Measurements from ENCODE around the gene RAB24. TPM values are rescaled to one million over a fixed set of nuclear protein-coding genes. Genes with fewer than 3 reads are reported as not detected.

RAB24 gene
- total and polyA plus RNA-seq, 2 donors (not counting 1 experiment from before 2014, with no cell fraction given): 25.9 to 34.2 TPM

GRCh38 chr5:177310332-177310731, 6.8 kb upstream of the RAB24 start:
- peaks cover 20% of the 10 kb centered on the region for H3K36me3 ChIP-seq (ENCODE audit: control insufficient read depth, insufficient read depth, low read length)
- no peak for DNase-seq (ENCODE audit: low read depth in 2 of 2)
- peaks cover 14% of the 10 kb centered on the region for H3K4me1 ChIP-seq (ENCODE audit: control insufficient read depth, extremely low read depth, insufficient read depth, low read length)
- H3K9me3 ChIP-seq (ENCODE audit: control insufficient read depth, insufficient read depth, low read depth, low read length): no peaks in the 10 kb centered on the region
- H3K27me3 ChIP-seq (ENCODE audit: control insufficient read depth, insufficient read depth, low read length): no peaks in the 10 kb centered on the region
- H4K20me1 ChIP-seq (ENCODE audit: control insufficient read depth, extremely low read depth, insufficient read depth, low read length): no peaks in the 10 kb centered on the region
- H3K27ac ChIP-seq (ENCODE audit: insufficient read depth, low read length): no peak overlapping the region
- peak overlapping the region in 3 of 4 experiments; percentile 20 to 68 (median 43) for H3K4me3 ChIP-seq (replicated peaks in 1 of 4; ENCODE audit: control extremely low read depth in 1 of 4, insufficient read depth in 1 of 4, low read depth in 3 of 4, low read length in 4 of 4)
- H3K79me2 ChIP-seq (ENCODE audit: control insufficient read depth, insufficient read depth, low read length): peaks cover 28% of the 10 kb centered on the region
- H2AFZ ChIP-seq (ENCODE audit: low read length): no peak overlapping the region
- TF ChIP-seq EZH2 (IDR thresholded peaks at IDR 0.05; ENCODE audit: low read length, missing control alignments) (no peak), CTCF (conservative IDR thresholded peaks at IDR 0.05 in 1 of 2, IDR thresholded peaks at IDR 0.05 in 1 of 2; ENCODE audit: low read depth in 1 of 2, low read length in 2 of 2) (no peak)
- no peak overlapping the region for H3K9ac ChIP-seq (ENCODE audit: insufficient read depth, low read length)
- H3K4me2 ChIP-seq (ENCODE audit: extremely low read depth, insufficient read depth, low read length): peak overlapping the region; percentile 61

GRCh38 chr5:177309351-177310191, 6.1 kb upstream of the RAB24 start:
- no peak overlapping the region for H3K4me3 ChIP-seq (replicated peaks in 1 of 4; ENCODE audit: control extremely low read depth in 1 of 4, insufficient read depth in 1 of 4, low read depth in 3 of 4, low read length in 4 of 4)
- H3K4me2 ChIP-seq (ENCODE audit: extremely low read depth, insufficient read depth, low read length): no peak overlapping the region
- no peak overlapping the region for H2AFZ ChIP-seq (ENCODE audit: low read length)
- no peaks in the 10 kb centered on the region for H3K9me3 ChIP-seq (ENCODE audit: control insufficient read depth, insufficient read depth, low read depth, low read length)
- peaks cover 23% of the 10 kb centered on the region for H3K36me3 ChIP-seq (ENCODE audit: control insufficient read depth, insufficient read depth, low read length)
- H3K79me2 ChIP-seq (ENCODE audit: control insufficient read depth, insufficient read depth, low read length): peaks cover 34% of the 10 kb centered on the region
- TF ChIP-seq CTCF (conservative IDR thresholded peaks at IDR 0.05 in 1 of 2, IDR thresholded peaks at IDR 0.05 in 1 of 2; ENCODE audit: low read depth in 1 of 2, low read length in 2 of 2) (peak; percentile 69 to 88), EZH2 (IDR thresholded peaks at IDR 0.05; ENCODE audit: low read length, missing control alignments) (no peak)
- peak overlapping the region; percentile 17 for H3K27ac ChIP-seq (ENCODE audit: insufficient read depth, low read length)
- no peaks in the 10 kb centered on the region for H3K27me3 ChIP-seq (ENCODE audit: control insufficient read depth, insufficient read depth, low read length)
- H3K4me1 ChIP-seq (ENCODE audit: control insufficient read depth, extremely low read depth, insufficient read depth, low read length): peaks cover 17% of the 10 kb centered on the region
- no peak overlapping the region for H3K9ac ChIP-seq (ENCODE audit: insufficient read depth, low read length)
- H4K20me1 ChIP-seq (ENCODE audit: control insufficient read depth, extremely low read depth, insufficient read depth, low read length): no peaks in the 10 kb centered on the region
- DNase-seq (ENCODE audit: low read depth in 2 of 2): peak; percentile 58 to 83

- H3K27ac ChIP-seq (ENCODE audit: insufficient read depth, low read length): no peak overlapping the region
- H4K20me1 ChIP-seq (ENCODE audit: control insufficient read depth, extremely low read depth, insufficient read depth, low read length): no peaks in the 10 kb centered on the region
- peaks cover 17% of the 10 kb centered on the region for H3K4me1 ChIP-seq (ENCODE audit: control insufficient read depth, extremely low read depth, insufficient read depth, low read length)
- TF ChIP-seq CTCF (conservative IDR thresholded peaks at IDR 0.05 in 1 of 2, IDR thresholded peaks at IDR 0.05 in 1 of 2; ENCODE audit: low read depth in 1 of 2, low read length in 2 of 2): no peak
- no peak for TF ChIP-seq EZH2 (IDR thresholded peaks at IDR 0.05; ENCODE audit: low read length, missing control alignments)
- no peak overlapping the region for H3K9ac ChIP-seq (ENCODE audit: insufficient read depth, low read length)
- no peak for DNase-seq (ENCODE audit: low read depth in 2 of 2)
- H3K4me2 ChIP-seq (ENCODE audit: extremely low read depth, insufficient read depth, low read length): no peak overlapping the region
- H3K27me3 ChIP-seq (ENCODE audit: control insufficient read depth, insufficient read depth, low read length): no peaks in the 10 kb centered on the region
- no peak overlapping the region for H2AFZ ChIP-seq (ENCODE audit: low read length)
- no peaks in the 10 kb centered on the region for H3K9me3 ChIP-seq (ENCODE audit: control insufficient read depth, insufficient read depth, low read depth, low read length)
- peaks cover 23% of the 10 kb centered on the region for H3K36me3 ChIP-seq (ENCODE audit: control insufficient read depth, insufficient read depth, low read length)
- H3K4me3 ChIP-seq (replicated peaks in 1 of 4; ENCODE audit: control extremely low read depth in 1 of 4, insufficient read depth in 1 of 4, low read depth in 3 of 4, low read length in 4 of 4): no peak overlapping the region
- H3K79me2 ChIP-seq (ENCODE audit: control insufficient read depth, insufficient read depth, low read length): peaks cover 43% of the 10 kb centered on the region
These were observed 5.2 kb upstream of the RAB24 start for GRCh38 chr5:177308740-177309139.
